ENCODE data around the gene VPS54. TPM values are rescaled to one million over a fixed set of nuclear protein-coding genes. Genes with fewer than 3 reads are reported as not detected.

Gene VPS54
- total and polyA plus RNA-seq, 4 donors = 12.5 to 49.3 (median 15.7) TPM

DNA sequence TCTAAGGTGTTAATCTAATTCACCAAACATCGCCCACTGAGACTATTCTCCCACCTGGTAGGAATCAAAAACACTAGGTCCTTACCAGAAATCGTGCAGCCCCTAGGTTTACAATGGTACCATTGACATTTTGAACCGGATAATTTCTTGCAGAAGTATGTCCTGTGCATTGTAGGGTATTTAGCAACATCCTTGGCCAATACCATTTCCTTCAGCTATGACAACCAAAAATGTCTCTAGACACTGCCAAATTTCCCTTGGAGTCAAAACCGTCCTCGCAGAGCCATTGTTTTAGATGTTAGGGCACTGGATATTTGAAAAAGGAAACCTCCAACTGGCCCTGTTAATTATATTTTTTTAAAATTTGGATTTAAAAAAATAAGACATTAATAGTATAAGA lies 3.8 kb downstream of the VPS54 start:
- H3K27me3 ChIP-seq (ENCODE audit: control insufficient read depth in 3 of 3, insufficient read depth in 3 of 3, low read length in 2 of 3) = no peaks in the 10 kb centered on the region
- no peak for ATAC-seq (ENCODE audit: insufficient read depth, low FRiP score)
- DNase-seq = peak in 2 of 3 donors; percentile 31 to 45
- 34 to 59% methylated on average over 5 of the region's 5 CpGs for WGBS, 2 donors
- H3K9me3 ChIP-seq (ENCODE audit: control insufficient read depth in 4 of 4, insufficient read depth in 3 of 4, low read length in 3 of 4) = no peaks in the 10 kb centered on the region
- H3K4me1 ChIP-seq (ENCODE audit: control insufficient read depth in 5 of 5, insufficient read depth in 5 of 5, low read length in 5 of 5) = peaks cover 2 to 39% (median 12%) of the 10 kb centered on the region in 5 donors
- H3K4me3 ChIP-seq = no peak overlapping the region
- no peak overlapping the region for H3K27ac ChIP-seq (ENCODE audit: low read depth in 1 of 2, low read length in 1 of 2)
- no peaks in the 10 kb centered on the region for H3K36me3 ChIP-seq (ENCODE audit: control insufficient read depth in 4 of 4, insufficient read depth in 4 of 4, low read length in 4 of 4)
- TF ChIP-seq, protein P1, sequence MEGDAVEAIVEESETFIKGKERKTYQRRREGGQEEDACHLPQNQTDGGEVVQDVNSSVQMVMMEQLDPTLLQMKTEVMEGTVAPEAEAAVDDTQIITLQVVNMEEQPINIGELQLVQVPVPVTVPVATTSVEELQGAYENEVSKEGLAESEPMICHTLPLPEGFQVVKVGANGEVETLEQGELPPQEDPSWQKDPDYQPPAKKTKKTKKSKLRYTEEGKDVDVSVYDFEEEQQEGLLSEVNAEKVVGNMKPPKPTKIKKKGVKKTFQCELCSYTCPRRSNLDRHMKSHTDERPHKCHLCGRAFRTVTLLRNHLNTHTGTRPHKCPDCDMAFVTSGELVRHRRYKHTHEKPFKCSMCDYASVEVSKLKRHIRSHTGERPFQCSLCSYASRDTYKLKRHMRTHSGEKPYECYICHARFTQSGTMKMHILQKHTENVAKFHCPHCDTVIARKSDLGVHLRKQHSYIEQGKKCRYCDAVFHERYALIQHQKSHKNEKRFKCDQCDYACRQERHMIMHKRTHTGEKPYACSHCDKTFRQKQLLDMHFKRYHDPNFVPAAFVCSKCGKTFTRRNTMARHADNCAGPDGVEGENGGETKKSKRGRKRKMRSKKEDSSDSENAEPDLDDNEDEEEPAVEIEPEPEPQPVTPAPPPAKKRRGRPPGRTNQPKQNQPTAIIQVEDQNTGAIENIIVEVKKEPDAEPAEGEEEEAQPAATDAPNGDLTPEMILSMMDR (IDR thresholded peaks at IDR 0.05; ENCODE audit: control extremely low read depth, extremely low read depth) = no peak
- H3K9ac ChIP-seq (ENCODE audit: insufficient read depth in 1 of 2, low read length in 2 of 2) = no peak overlapping the region

DNA sequence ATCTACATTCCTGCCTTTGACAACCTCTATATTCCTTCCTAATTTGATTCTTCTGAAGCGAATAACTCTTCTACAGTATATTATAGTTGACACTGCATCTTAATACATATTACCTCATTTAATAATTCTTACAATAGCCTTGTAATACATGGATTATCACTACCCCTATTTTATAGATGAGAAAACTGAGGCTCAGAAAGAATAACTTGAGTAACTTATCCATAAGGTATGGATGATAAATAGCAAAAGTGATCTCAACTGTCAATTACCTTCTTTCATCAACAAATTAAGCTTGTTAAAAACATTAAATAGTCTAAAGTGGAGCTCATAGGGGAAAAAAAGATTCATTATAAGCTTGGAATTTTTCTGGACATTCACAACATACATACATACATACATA lies 4.6 kb downstream of the VPS54 start:
- H3K27ac ChIP-seq (ENCODE audit: low read depth in 1 of 2, low read length in 1 of 2) = no peak overlapping the region

DNA sequence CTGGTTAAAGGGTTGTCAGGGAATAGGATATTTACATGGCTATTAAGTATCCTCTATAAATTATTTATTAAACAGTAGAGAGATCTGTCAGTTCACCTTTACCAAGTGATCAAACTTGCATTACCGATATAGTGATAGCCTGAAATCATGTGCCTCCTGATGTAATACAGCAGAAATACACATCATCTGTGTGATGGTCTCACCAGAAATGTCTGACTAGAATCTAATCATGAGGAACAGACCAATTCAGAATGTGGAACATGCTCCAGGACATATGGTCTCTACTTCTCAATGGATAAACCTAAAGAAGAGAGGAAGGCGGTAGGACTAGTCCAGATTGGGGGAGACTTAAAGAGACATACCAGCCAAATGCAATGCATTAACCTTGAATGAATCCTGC lies 6.2 kb downstream of the VPS54 start:
- ATAC-seq (ENCODE audit: insufficient read depth, low FRiP score) (no peak), DNase-seq (no peak)
- 96 to 98% methylated on average over 2 of the region's 2 CpGs for WGBS, 2 donors
- no peaks in the 10 kb centered on the region for H3K36me3 ChIP-seq (ENCODE audit: control insufficient read depth in 4 of 4, insufficient read depth in 4 of 4, low read length in 4 of 4)
- H3K27ac ChIP-seq (ENCODE audit: low read depth in 1 of 2, low read length in 1 of 2) = no peak overlapping the region
- H3K9ac ChIP-seq (ENCODE audit: insufficient read depth in 1 of 2, low read length in 2 of 2) = no peak overlapping the region
- H3K4me3 ChIP-seq = no peak overlapping the region
- H3K9me3 ChIP-seq (ENCODE audit: control insufficient read depth in 4 of 4, insufficient read depth in 3 of 4, low read length in 3 of 4) = no peaks in the 10 kb centered on the region
- peaks cover 2 to 29% (median 8%) of the 10 kb centered on the region in 5 donors for H3K4me1 ChIP-seq (ENCODE audit: control insufficient read depth in 5 of 5, insufficient read depth in 5 of 5, low read length in 5 of 5)
- no peaks in the 10 kb centered on the region for H3K27me3 ChIP-seq (ENCODE audit: control insufficient read depth in 3 of 3, insufficient read depth in 3 of 3, low read length in 2 of 3)
- TF ChIP-seq, protein P1 (IDR thresholded peaks at IDR 0.05; ENCODE audit: control extremely low read depth, extremely low read depth) = no peak

More for the DNA sequence above, 4.6 kb downstream of the VPS54 start:
- Histone ChIP-seq H3K4me1 (ENCODE audit: control insufficient read depth in 5 of 5, insufficient read depth in 5 of 5, low read length in 5 of 5) (peaks cover 2 to 31% (median 8%) of the 10 kb centered on the region in 5 donors), H3K9me3 (ENCODE audit: control insufficient read depth in 4 of 4, insufficient read depth in 3 of 4, low read length in 3 of 4) (no peaks in the 10 kb centered on the region), H3K4me3 (no peak overlapping the region), H3K9ac (ENCODE audit: insufficient read depth in 1 of 2, low read length in 2 of 2) (no peak overlapping the region), H3K27me3 (ENCODE audit: control insufficient read depth in 3 of 3, insufficient read depth in 3 of 3, low read length in 2 of 3) (no peaks in the 10 kb centered on the region), H3K36me3 (ENCODE audit: control insufficient read depth in 4 of 4, insufficient read depth in 4 of 4, low read length in 4 of 4) (no peaks in the 10 kb centered on the region)
- TF ChIP-seq, protein P1 (IDR thresholded peaks at IDR 0.05; ENCODE audit: control extremely low read depth, extremely low read depth) = no peak
- no peak for DNase-seq
- no peak for ATAC-seq (ENCODE audit: insufficient read depth, low FRiP score)
- 100% methylated on average over 1 of the region's 1 CpG for WGBS, 2 donors

DNA sequence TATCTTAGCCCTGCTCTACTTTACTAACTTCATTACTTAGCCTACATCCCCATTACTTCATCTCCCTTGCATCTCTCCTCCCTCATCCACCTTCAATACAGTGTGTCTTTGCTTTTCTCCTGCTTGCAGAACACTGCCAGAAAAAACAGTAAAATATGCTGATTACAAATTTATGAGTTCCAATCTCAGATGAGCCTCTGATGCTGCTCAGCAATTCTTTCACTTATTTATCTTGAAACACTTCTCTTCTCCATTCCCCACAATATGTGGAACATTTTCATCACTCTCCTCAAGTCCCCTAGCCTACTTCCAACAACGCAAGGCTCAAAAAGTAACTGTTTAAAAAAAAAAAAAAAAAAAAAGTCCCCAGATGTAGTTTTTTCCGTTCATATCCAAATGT lies 7.1 kb downstream of the VPS54 start:
- 76 to 87% methylated on average over 2 of the region's 2 CpGs for WGBS, 2 donors
- no peak for ATAC-seq (ENCODE audit: insufficient read depth, low FRiP score)
- H3K4me3 ChIP-seq = no peak overlapping the region
- H3K9me3 ChIP-seq (ENCODE audit: control insufficient read depth in 4 of 4, insufficient read depth in 3 of 4, low read length in 3 of 4) = no peaks in the 10 kb centered on the region
- no peaks in the 10 kb centered on the region for H3K36me3 ChIP-seq (ENCODE audit: control insufficient read depth in 4 of 4, insufficient read depth in 4 of 4, low read length in 4 of 4)
- no peak overlapping the region for H3K9ac ChIP-seq (ENCODE audit: insufficient read depth in 1 of 2, low read length in 2 of 2)
- DNase-seq = peak in 2 of 3 donors; percentile 59 to 73
- no peaks in the 10 kb centered on the region for H3K27me3 ChIP-seq (ENCODE audit: control insufficient read depth in 3 of 3, insufficient read depth in 3 of 3, low read length in 2 of 3)
- peaks cover 2 to 20% (median 8%) of the 10 kb centered on the region in 5 donors for H3K4me1 ChIP-seq (ENCODE audit: control insufficient read depth in 5 of 5, insufficient read depth in 5 of 5, low read length in 5 of 5)
- TF ChIP-seq, protein P1 (IDR thresholded peaks at IDR 0.05; ENCODE audit: control extremely low read depth, extremely low read depth) = no peak
- H3K27ac ChIP-seq (ENCODE audit: low read depth in 1 of 2, low read length in 1 of 2) = no peak overlapping the region

All from lung (tissue), 12 donors.